GM19395 (cell line): ENCODE measurements around the gene RTCA.

Source experiments
- ATAC-seq: cut with Tn5 transposase; IDR thresholded peaks from one replicate; pipeline ENCODE4 v1.9.1; 2021; ENCODE audit warnings: mild to moderate bottlenecking, moderate library complexity; ENCODE audit not compliant: unreplicated experiment

Gene RTCA

DNA sequence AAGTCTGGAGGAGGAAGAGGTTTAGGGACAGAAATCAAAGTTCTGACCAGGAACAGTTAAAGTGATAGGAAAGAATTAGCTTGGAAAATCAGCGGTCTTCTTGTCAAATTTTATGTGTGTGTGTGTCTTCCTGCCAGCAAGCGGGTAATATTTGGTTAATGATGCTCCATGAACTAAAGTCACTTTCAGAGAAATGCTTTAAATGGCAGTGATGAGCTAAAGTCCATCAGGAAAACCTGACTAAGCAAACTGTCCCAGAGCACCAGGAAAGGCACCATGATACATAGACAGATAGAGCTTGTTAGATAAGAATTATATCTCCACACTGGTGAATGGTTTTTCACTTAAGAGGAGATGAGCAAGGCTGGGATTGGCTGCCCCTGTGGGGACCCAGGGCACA, 76.3 kb downstream of the RTCA start:
- no peak for ATAC-seq
